ENCODE data around the gene NOB1.

Gene NOB1

GRCh38 chr16:69773260-69773947 lies 18.7 kb upstream of the NOB1 start:
- Histone ChIP-seq H3K9ac (ENCODE audit: low read depth, low read length, poor library complexity, severe bottlenecking) (no peak overlapping the region), H3K4me1 (ENCODE audit: insufficient read depth, low read length, poor library complexity, severe bottlenecking) (no peaks in the 10 kb centered on the region), H3K36me3 (ENCODE audit: insufficient read depth, low read length) (no peaks in the 10 kb centered on the region), H3K9me2 (replicated peaks; ENCODE audit: low read depth, low read length) (no peaks in the 10 kb centered on the region), H3K9me3 (ENCODE audit: insufficient read depth, low read depth, low read length) (peaks cover 6% of the 10 kb centered on the region; the same call in 1 of the 2 replicates), H4K20me1 (ENCODE audit: insufficient read depth, low read length, poor library complexity, severe bottlenecking) (no peaks in the 10 kb centered on the region), H2AFZ (ENCODE audit: low read length) (no peak overlapping the region), H3K27me3 (ENCODE audit: insufficient read depth, low read length, poor library complexity, severe bottlenecking) (no peaks in the 10 kb centered on the region), H3K4me2 (ENCODE audit: low read depth, low read length, poor library complexity, severe bottlenecking) (no peak overlapping the region), H3K4me3 (ENCODE audit: low read length, poor library complexity, severe bottlenecking) (no peak overlapping the region), H3K79me2 (ENCODE audit: insufficient read depth, low read length) (peaks cover 32% of the 10 kb centered on the region; the same call in 1 of the 2 replicates), H3F3A (ENCODE audit: low read depth) (no peaks in the 10 kb centered on the region)
- TF ChIP-seq CTCF (conservative IDR thresholded peaks at IDR 0.05; ENCODE audit: low read length) (no peak), EZH2phosphoT487 (IDR thresholded peaks at IDR 0.05; ENCODE audit: borderline replicate concordance) (no peak)

GRCh38 chr16:69771651-69771967 lies 16.9 kb upstream of the NOB1 start:
- H3F3A ChIP-seq (ENCODE audit: low read depth), result no peaks in the 10 kb centered on the region
- no peak overlapping the region for H3K9ac ChIP-seq (ENCODE audit: low read depth, low read length, poor library complexity, severe bottlenecking)
- no peaks in the 10 kb centered on the region for H3K4me1 ChIP-seq (ENCODE audit: insufficient read depth, low read length, poor library complexity, severe bottlenecking)
- TF ChIP-seq CTCF (conservative IDR thresholded peaks at IDR 0.05; ENCODE audit: low read length) (no peak), EZH2phosphoT487 (IDR thresholded peaks at IDR 0.05; ENCODE audit: borderline replicate concordance) (no peak)
- H3K4me3 ChIP-seq (ENCODE audit: low read length, poor library complexity, severe bottlenecking), result no peak overlapping the region
- no peaks in the 10 kb centered on the region for H3K36me3 ChIP-seq (ENCODE audit: insufficient read depth, low read length)
- no peaks in the 10 kb centered on the region for H3K9me2 ChIP-seq (replicated peaks; ENCODE audit: low read depth, low read length)
- no peaks in the 10 kb centered on the region for H3K27me3 ChIP-seq (ENCODE audit: insufficient read depth, low read length, poor library complexity, severe bottlenecking)
- H3K4me2 ChIP-seq (ENCODE audit: low read depth, low read length, poor library complexity, severe bottlenecking), result no peak overlapping the region
- no peaks in the 10 kb centered on the region for H4K20me1 ChIP-seq (ENCODE audit: insufficient read depth, low read length, poor library complexity, severe bottlenecking)
- H2AFZ ChIP-seq (ENCODE audit: low read length), result no peak overlapping the region
- H3K9me3 ChIP-seq (ENCODE audit: insufficient read depth, low read depth, low read length), result peaks cover 6% of the 10 kb centered on the region; the same call in 1 of the 2 replicates
- peaks cover 37% of the 10 kb centered on the region; the same call in 1 of the 2 replicates for H3K79me2 ChIP-seq (ENCODE audit: insufficient read depth, low read length)

DNA sequence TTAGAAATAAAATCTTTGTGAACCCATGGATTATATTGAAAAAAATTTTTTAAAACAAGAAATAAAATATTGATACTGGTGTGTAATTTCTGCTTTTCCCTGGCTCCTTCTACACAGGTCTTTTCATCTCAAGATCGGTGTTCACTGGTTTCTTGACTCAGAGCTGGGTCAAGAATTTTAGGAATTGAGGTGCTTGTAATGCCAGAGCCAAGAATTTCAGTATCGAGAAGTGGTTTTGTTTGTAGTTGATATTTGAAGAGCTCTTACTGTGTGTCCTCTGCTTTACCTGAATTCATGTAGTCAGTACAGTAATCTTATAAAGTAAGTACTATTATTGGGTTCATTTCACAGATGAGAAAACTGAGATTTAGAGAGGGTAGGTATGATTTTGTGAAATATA lies 14.7 kb upstream of the NOB1 start:
- TF ChIP-seq EZH2phosphoT487 (IDR thresholded peaks at IDR 0.05; ENCODE audit: borderline replicate concordance) (no peak), CTCF (conservative IDR thresholded peaks at IDR 0.05; ENCODE audit: low read length) (no peak)
- H3F3A ChIP-seq (ENCODE audit: low read depth), result no peaks in the 10 kb centered on the region
- H3K27me3 ChIP-seq (ENCODE audit: insufficient read depth, low read length, poor library complexity, severe bottlenecking), result no peaks in the 10 kb centered on the region
- peaks cover 37% of the 10 kb centered on the region; the same call in 1 of the 2 replicates for H3K79me2 ChIP-seq (ENCODE audit: insufficient read depth, low read length)
- H2AFZ ChIP-seq (ENCODE audit: low read length), result no peak overlapping the region
- H3K9ac ChIP-seq (ENCODE audit: low read depth, low read length, poor library complexity, severe bottlenecking), result no peak overlapping the region
- no peaks in the 10 kb centered on the region for H3K9me3 ChIP-seq (ENCODE audit: insufficient read depth, low read depth, low read length)
- no peaks in the 10 kb centered on the region for H4K20me1 ChIP-seq (ENCODE audit: insufficient read depth, low read length, poor library complexity, severe bottlenecking)
- H3K36me3 ChIP-seq (ENCODE audit: insufficient read depth, low read length), result no peaks in the 10 kb centered on the region
- H3K4me3 ChIP-seq (ENCODE audit: low read length, poor library complexity, severe bottlenecking), result no peak overlapping the region
- no peaks in the 10 kb centered on the region for H3K9me2 ChIP-seq (replicated peaks; ENCODE audit: low read depth, low read length)
- H3K4me1 ChIP-seq (ENCODE audit: insufficient read depth, low read length, poor library complexity, severe bottlenecking), result no peaks in the 10 kb centered on the region
- H3K4me2 ChIP-seq (ENCODE audit: low read depth, low read length, poor library complexity, severe bottlenecking), result no peak overlapping the region
